Measurements from ENCODE around the gene SMTN. TPM values are rescaled to one million over a fixed set of nuclear protein-coding genes. Genes with fewer than 3 reads are reported as not detected.

Gene SMTN
- 10 to 100 TPM; 33.1 to 40.2 TPM for total RNA-seq

DNA sequence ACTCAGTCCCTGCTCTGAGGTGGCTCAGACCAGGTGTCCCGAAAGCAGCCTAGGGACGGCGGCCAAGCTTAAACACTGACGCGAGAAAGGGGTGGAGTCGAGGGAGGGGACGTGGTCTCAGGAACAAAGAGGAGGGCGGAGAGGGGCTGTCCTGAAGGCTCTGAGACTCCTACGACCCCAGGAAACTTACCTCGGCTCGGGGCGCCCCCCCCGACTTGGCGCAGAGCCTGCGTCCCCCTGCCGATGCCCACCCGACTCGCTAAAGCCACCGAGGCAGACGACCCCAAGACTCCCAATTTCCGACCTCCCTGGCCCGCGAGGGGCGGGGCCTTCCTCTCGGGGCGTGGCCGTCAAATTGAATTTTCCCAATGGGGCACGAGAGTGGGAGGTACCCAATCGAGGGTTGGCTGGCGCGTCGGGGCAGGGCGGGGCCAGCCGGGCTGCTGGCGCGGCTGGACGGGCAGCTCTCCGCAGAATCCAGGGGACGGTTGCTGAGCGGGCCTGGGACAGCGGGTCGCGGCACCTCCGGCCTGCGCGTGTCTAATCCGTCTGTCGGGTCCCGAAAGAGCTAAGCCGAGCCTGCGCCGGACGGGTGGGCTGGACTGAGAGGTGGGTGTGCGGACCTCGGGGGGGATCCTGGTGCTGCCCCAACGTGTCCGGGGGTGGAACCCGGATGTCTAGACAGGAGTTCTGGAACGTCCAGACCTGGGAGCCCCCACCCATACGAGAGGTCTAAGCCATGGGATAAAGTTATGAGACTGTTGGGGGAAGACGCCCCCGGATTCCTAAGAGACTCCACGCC is at the start of gene SMTN:
TSS of gene SMTN (plus strand) at position 471 of the 802 bp plus-strand sequence. CDS start 1,941 bp downstream, outside the sequence.
- ATAC-seq (replicated peaks in 1 of 2), result peak; percentile 75 to 77
- Mint-ChIP-seq H3K27ac (no peak within 1 kb of the TSS), H3K36me3 (ENCODE audit: insufficient read depth in 2 of 2) (no peaks in the 10 kb centered on the region), H3K4me1 (ENCODE audit: low read depth) (peaks cover 33% of the 10 kb centered on the region), H3K27me3 (ENCODE audit: low read depth) (no peaks in the 10 kb centered on the region), H3K9me3 (no peaks in the 10 kb centered on the region), H3K4me3 (peak within 1 kb of the TSS; percentile 89 to 96)
- peak; percentile 93 to 95 for DNase-seq

DNA sequence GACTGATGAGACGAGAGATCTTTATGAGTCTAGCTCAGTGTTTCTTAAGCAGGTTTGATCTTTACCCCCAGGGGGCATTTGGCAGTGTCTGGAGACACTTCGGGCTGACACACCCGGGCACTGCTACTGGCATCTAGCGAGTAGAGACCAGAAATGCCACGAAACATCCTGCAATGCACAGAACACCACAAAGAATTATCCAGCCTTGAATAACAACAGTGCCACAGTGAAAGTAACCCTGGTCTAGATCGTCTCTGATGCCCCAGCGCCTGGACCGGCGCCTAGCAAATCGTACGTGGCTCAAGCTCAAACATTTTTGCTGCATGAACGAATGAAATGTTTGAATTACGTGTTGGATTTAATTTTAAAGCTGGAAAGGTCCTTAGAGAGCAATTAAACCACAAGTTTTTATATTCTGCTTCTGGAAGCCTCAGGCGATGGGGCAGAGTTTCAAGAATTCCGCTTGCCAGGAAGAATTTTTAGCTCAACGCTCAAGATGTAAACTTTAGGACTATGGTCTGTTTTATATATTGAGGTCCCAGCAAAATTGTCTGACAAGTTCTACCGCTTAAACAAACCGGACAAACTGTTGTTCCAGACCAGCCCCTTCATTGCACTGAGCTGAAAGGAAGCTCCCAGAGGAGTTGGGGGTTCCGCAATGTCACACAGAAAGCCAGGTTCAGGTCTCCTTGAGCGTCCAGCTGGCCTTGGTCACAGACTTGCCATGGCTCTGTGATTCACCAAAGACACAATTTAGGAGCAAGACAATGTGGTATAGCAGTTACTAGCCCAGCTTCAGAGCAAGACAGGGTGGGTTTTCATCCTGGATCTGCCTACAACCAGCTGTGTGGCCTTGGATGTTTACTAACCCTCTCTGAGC is 44.2 kb upstream of the SMTN start:
- Mint-ChIP-seq H3K9me3 (no peaks in the 10 kb centered on the region), H3K27ac (no peak overlapping the region), H3K4me1 (ENCODE audit: low read depth) (no peaks in the 10 kb centered on the region), H3K27me3 (ENCODE audit: low read depth) (peaks cover 5% of the 10 kb centered on the region), H3K36me3 (ENCODE audit: insufficient read depth in 2 of 2) (no peaks in the 10 kb centered on the region), H3K4me3 (no peak overlapping the region)
- ATAC-seq (replicated peaks in 1 of 2) (no peak), DNase-seq (no peak)

DNA sequence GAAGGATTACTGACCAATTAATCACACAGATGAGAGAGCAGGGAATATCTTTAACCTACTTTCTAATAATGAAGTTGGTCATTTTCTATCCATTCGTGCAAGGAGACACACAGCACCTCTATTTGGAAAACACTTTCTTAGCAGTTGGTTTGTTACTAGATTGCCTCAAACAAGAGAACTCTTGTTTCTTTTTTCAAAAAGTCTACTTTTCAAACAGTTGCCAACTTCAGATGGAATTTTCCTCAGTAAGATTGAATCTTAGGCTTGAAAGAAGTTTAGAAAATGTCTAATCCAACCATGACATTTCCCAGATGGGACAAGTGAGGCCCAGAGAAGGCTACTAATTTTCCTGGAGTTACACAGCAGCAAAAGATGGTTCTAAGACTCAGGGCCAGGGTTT is 42.4 kb upstream of the SMTN start:
- no peaks in the 10 kb centered on the region for H3K36me3 Mint-ChIP-seq (ENCODE audit: insufficient read depth in 2 of 2)
- no peak overlapping the region for H3K27ac Mint-ChIP-seq
- no peak overlapping the region for H3K4me3 Mint-ChIP-seq
- ATAC-seq (replicated peaks in 1 of 2) (no peak), DNase-seq (no peak)
- peaks cover 5% of the 10 kb centered on the region for H3K27me3 Mint-ChIP-seq (ENCODE audit: low read depth)
- H3K9me3 Mint-ChIP-seq, result no peaks in the 10 kb centered on the region
- H3K4me1 Mint-ChIP-seq (ENCODE audit: low read depth), result no peaks in the 10 kb centered on the region

DNA sequence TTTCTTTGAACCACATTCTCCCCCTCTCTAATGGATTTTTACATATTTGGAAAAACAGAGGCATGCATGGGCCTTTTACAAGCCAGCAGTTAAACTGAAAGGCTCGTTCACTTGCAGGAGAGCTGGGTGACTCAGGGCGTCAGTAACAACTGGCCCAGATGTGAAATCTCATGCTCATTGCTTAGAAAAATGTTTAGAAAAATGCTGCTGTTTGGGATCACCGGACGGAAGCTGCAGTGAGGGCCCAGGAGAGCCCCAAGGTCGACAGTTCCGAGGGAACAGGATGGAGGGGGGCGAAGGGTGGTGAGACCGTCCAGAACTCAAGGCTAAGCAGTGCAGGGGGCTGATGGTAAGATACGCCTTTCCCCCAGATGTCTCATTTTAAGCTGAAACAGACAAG is 41.7 kb upstream of the SMTN start:
- Mint-ChIP-seq H3K9me3 (no peaks in the 10 kb centered on the region), H3K27ac (no peak overlapping the region)

DNA sequence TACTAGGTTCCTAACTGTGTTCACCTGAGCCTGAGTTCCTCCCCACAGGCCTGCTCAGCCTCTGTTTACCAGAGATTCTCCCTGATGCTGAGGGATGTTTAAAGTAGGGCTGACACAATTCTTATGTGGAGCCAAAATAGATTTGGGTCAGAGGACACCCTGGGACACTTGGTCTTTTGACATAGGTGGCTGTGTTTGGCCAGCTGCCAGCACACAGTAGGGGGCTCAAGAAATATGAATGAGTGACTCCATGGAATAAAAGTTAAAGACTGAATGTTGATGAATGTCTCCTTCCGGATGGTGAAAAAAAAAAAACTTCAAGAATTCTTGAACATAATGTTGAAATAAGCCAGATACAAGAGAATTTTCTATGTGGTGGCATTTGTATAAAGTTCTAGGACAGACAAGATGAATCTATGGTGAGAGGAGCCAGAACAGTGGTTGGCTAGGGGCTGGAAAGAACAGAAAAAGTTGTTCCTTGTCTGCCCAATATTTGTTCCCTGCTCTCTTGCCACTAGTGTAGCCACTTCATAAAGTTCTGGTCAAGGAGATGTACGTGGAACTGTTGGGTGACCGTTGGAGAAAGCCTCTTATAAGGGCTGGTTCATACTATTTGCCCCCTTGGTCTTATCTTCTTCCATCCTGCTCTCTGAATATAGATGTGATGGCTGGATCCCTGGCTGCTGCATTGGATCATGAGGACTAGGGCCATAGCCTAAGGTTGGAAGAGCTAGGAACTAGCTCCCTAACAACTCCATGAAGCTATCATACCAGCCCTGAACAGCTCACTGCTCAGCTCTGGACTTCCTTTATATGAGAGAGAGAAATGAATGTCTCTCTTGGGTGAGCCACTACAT is 40.3 kb upstream of the SMTN start:
- DNase-seq, result no peak
- Mint-ChIP-seq H3K4me1 (ENCODE audit: low read depth) (peaks cover 1% of the 10 kb centered on the region), H3K4me3 (no peak overlapping the region), H3K27me3 (ENCODE audit: low read depth) (peaks cover 5% of the 10 kb centered on the region), H3K27ac (no peak overlapping the region), H3K36me3 (ENCODE audit: insufficient read depth in 2 of 2) (no peaks in the 10 kb centered on the region), H3K9me3 (no peaks in the 10 kb centered on the region)
- ATAC-seq (replicated peaks in 1 of 2), result no peak

More for the DNA sequence above, 41.7 kb upstream of the SMTN start:
- Mint-ChIP-seq H3K27me3 (ENCODE audit: low read depth) (peaks cover 5% of the 10 kb centered on the region), H3K4me3 (no peak overlapping the region), H3K36me3 (ENCODE audit: insufficient read depth in 2 of 2) (no peaks in the 10 kb centered on the region), H3K4me1 (ENCODE audit: low read depth) (no peaks in the 10 kb centered on the region)
- no peak for DNase-seq
- no peak for ATAC-seq (replicated peaks in 1 of 2)

DNA sequence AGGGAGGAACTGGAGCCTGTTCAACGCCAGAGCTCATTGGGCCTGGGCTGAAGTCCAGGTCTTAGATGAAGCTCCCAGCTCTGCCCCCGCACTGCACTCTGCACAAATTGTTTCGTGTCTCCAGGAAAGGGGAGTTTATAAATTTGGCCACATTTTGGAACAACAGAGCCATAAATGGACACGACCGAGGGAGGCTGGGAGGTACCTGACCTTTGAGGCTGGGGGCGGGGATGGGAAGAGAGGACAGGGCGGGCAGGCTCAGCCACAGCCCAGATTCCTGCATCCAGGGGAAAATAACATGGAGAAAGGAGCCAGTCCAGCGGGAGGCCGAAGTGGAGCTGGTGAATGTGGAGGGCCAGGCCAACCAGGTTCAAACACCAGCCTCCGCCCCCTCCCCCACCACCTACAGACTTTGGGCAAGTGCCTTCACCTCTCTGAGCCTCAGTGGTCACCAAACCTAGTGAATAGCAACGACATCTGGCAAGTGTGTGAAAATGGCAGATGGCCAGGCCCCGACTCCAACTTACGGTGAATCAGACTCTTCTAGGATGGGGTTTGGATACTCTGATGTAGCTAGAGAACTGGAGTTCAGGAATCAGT is 36.8 kb upstream of the SMTN start:
- no peak for ATAC-seq (replicated peaks in 1 of 2)
- H3K27me3 Mint-ChIP-seq (ENCODE audit: low read depth), result no peaks in the 10 kb centered on the region
- H3K4me3 Mint-ChIP-seq, result no peak overlapping the region
- no peak for DNase-seq
- H3K36me3 Mint-ChIP-seq (ENCODE audit: insufficient read depth in 2 of 2), result no peaks in the 10 kb centered on the region
- H3K27ac Mint-ChIP-seq, result no peak overlapping the region
- peaks cover 0 to 3% of the 10 kb centered on the region in 2 donors for H3K9me3 Mint-ChIP-seq
- peaks cover 5% of the 10 kb centered on the region for H3K4me1 Mint-ChIP-seq (ENCODE audit: low read depth)

DNA sequence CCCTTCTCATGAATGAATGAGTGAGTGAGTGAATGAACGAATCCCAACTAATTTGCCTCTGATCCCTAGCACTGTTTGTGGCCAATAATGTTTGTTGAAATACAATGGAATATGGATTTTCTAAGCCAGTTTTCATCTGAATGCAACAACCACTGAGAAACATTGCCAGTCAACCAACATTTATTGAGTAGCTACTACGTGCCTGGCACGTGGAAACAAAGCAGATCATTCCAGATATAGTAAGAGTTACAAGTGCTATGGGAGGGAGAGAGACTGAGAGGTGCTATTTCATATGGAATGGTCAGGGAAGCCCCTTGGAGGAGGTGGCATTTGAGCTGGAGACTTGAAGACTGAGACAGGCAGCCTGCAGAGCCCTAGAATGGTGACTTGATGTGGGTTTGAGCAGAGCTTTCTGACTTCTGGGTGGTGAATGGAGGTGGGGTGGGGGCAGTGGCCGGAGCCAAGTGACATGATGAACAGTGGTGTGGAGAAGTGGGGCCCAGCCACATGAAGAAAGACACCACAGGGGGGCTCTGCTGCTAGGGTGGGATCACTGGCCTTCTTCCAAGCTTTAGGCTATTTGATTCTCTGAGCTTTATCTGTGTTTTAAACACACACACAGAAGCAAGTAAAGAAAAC is 35.1 kb upstream of the SMTN start:
- Mint-ChIP-seq H3K27me3 (ENCODE audit: low read depth) (no peaks in the 10 kb centered on the region), H3K36me3 (ENCODE audit: insufficient read depth in 2 of 2) (no peaks in the 10 kb centered on the region), H3K27ac (no peak overlapping the region), H3K4me3 (no peak overlapping the region), H3K9me3 (peaks cover 0 to 3% of the 10 kb centered on the region in 2 donors), H3K4me1 (ENCODE audit: low read depth) (peaks cover 5% of the 10 kb centered on the region)
- ATAC-seq (replicated peaks in 1 of 2) (no peak), DNase-seq (no peak)

DNA sequence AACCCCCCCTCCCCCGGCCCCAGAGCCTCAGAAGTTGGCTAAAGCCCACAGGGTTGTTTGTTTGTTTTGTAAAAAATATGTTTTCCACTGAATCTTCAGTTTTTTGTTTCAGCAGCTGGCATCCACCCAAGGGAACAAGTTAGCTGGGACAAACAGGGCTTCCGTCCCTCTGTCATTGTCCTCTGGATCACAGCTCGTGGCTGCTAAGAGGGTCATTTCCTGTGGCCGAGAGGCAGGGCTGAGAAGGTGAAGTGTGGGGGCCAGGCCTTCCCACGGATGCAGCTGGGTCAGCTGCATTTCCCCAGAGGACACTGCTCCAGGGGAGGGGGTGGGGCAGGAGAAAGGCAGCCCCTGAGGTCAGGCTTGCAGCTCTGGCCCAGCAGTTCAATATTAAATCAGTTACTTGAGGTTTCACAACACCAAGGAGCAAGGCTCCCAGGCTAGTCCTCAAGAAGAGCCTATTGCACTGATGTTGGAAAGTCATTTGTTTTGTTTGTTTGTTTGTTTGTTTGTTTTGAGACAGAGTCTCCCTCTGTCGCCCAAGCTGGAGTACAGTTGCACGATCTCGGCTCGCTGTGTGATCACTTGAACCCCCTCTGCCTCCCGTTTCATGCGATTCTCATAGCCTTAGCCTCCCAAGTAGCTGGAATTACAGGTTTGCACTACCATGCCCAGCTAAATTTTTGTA is 34.4 kb upstream of the SMTN start:
- DNase-seq (no peak), ATAC-seq (replicated peaks in 1 of 2) (no peak)
- no peak overlapping the region for H3K4me3 Mint-ChIP-seq
- H3K36me3 Mint-ChIP-seq (ENCODE audit: insufficient read depth in 2 of 2), result no peaks in the 10 kb centered on the region
- peaks cover 0 to 3% of the 10 kb centered on the region in 2 donors for H3K9me3 Mint-ChIP-seq
- H3K4me1 Mint-ChIP-seq (ENCODE audit: low read depth), result peaks cover 5% of the 10 kb centered on the region
- H3K27me3 Mint-ChIP-seq (ENCODE audit: low read depth), result no peaks in the 10 kb centered on the region
- no peak overlapping the region for H3K27ac Mint-ChIP-seq

DNA sequence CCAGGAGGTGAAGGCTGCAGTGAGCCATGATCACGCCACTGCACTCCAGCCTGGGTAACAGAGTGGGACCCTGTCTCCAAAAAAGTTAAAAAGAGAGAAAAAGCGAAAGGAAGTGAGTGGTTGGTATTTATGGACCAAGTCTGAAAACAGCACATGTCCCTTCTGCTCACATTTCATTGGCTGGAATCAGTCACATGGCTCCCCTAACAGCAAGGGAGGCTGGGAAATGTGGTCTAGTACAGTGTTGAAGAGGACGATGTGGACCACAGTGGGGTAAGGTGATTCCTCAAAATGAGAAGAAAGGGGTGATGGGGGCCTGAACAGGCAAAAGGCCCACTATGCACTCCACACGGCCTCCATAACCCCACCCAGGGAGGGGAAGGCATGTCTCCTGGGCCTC is 32.5 kb upstream of the SMTN start:
- ATAC-seq (replicated peaks in 1 of 2), result no peak
- Mint-ChIP-seq H3K4me3 (no peak overlapping the region), H3K4me1 (ENCODE audit: low read depth) (peaks cover 5% of the 10 kb centered on the region), H3K36me3 (ENCODE audit: insufficient read depth in 2 of 2) (no peaks in the 10 kb centered on the region), H3K27ac (no peak overlapping the region), H3K9me3 (peaks cover 0 to 3% of the 10 kb centered on the region in 2 donors), H3K27me3 (ENCODE audit: low read depth) (no peaks in the 10 kb centered on the region)
- DNase-seq, result no peak

DNA sequence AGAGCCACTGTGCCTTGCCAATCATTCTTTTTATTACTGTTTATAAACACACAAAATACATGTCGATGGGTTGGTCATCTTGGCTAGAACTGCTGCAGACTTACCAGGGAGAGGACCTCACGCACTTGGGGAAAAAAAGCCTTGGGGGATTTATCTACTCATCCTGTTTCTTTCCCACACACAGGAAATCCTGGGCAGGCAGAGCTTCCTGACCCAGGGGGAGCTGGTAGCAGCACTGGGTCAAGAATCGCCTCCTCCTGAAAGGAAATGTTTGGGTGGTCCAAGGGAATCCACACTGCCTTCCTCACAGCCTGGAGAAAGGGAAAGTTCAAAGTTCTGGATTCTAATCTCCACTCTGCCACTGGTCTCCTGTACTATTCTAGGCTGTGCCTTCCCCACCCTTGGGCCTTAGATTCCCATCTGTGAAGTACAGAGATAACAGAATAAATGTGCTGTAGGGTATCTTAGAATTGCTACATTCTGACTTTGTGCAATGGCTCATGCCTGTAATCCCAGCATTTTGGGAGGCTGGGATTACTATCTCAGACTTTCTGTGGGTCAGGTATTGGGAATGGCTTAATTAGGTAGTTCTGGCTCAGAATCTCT is 31.2 kb upstream of the SMTN start:
- Mint-ChIP-seq H3K4me1 (ENCODE audit: low read depth) (peaks cover 5% of the 10 kb centered on the region), H3K36me3 (ENCODE audit: insufficient read depth in 2 of 2) (no peaks in the 10 kb centered on the region), H3K27me3 (ENCODE audit: low read depth) (no peaks in the 10 kb centered on the region), H3K9me3 (peaks cover 0 to 3% of the 10 kb centered on the region in 2 donors), H3K4me3 (no peak overlapping the region), H3K27ac (no peak overlapping the region)
- DNase-seq (no peak), ATAC-seq (replicated peaks in 1 of 2) (no peak)

DNA sequence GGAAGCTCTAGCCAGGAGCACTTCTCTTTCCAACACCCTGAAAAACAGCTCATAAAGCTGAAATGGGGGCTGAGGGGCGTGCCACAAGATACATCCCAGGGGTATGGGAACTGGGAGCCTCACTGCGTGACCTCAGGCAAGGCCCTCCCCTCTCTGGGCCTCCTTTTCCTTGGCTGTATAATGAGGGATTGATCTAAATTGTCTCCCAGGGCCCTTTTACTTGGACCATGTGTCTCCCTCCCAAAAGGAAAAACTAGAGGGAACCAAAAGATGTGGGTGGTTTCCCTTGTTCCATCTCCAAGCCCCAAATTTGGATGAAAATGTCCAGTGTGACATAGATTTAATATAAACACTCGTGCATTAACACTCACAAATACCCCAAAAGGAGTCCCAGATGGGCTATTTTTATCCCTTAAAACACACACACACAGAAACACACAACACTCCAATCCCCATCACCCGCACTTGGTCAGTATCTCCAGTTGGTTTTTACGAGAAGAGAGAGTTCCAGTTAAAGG is 25.9 kb upstream of the SMTN start:
- no peaks in the 10 kb centered on the region for H3K36me3 Mint-ChIP-seq (ENCODE audit: insufficient read depth in 2 of 2)
- DNase-seq (no peak), ATAC-seq (replicated peaks in 1 of 2) (no peak)
- H3K27ac Mint-ChIP-seq, result no peak overlapping the region
- no peak overlapping the region for H3K4me3 Mint-ChIP-seq
- H3K9me3 Mint-ChIP-seq, result no peaks in the 10 kb centered on the region
- H3K27me3 Mint-ChIP-seq (ENCODE audit: low read depth), result no peaks in the 10 kb centered on the region
- H3K4me1 Mint-ChIP-seq (ENCODE audit: low read depth), result no peaks in the 10 kb centered on the region
